GM12892 (cell line): ENCODE data around the gene ATG3.

Source experiments
- POLR2A ChIP-seq: IDR thresholded peaks from 2 replicates; pipeline ENCODE4 v1.6.1; 2011; ENCODE audit warnings: low read depth, low read length, control low read depth
- POLR2AphosphoS5 ChIP-seq: IDR thresholded peaks from 2 replicates; pipeline ENCODE4 v1.6.1; 2011; ENCODE audit warnings: low read depth, low read length, control low read depth
- TAF1 ChIP-seq: IDR thresholded peaks from 2 replicates; pipeline ENCODE4 v1.6.1; 2011; ENCODE audit warnings: low read depth, mild to moderate bottlenecking, control low read depth, low read length, borderline replicate concordance

- no peak for TF ChIP-seq POLR2A
- TF ChIP-seq POLR2AphosphoS5: no peak
- TF ChIP-seq TAF1: no peak
These were observed 30.4 kb downstream of the ATG3 start for GRCh38 chr3:112531358-112531781.
